MCF 10A (cell line): ENCODE data around the gene PROCR. TPM values are rescaled to one million over a fixed set of nuclear protein-coding genes. Genes with fewer than 3 reads are reported as not detected.
"Not testable (repeated sequence)": the region's sequence is repeated elsewhere in the genome, so short reads cannot be mapped to it uniquely, and the experiment has no call there.

Source experiments
- BruUV-seq: library from RNA; stranded (reverse); fragments of 400-500 nt; replicated peaks from 2 replicates; lab custom pipeline; 2021; lab: Mats Ljungman, UMichigan
- CTCF ChIA-PET: fragments of 300-600 bp; sonication (Branson Sonifier 250); formaldehyde crosslinking; extraction: SDS; loops from one replicate; lab custom pipeline; 2021; ENCODE audit warnings: antibody characterized with exemption, inconsistent platforms; lab: Yijun Ruan, JAX
- POLR2A ChIA-PET: fragments of 300-600, 350-650 bp; sonication (Branson Sonifier 250); formaldehyde crosslinking; extraction: SDS; loops from one replicate; lab custom pipeline; 2020; ENCODE audit warnings: antibody characterized with exemption, inconsistent platforms; lab: Yijun Ruan, JAX
- DNase-seq: peaks from one replicate; pipeline ENCODE4 v3.0.0-alpha.2; 2018; ENCODE audit not compliant: unreplicated experiment
- H3K27ac Mint-ChIP-seq: one replicate; pipeline ENCODE4 v1.8.0; 2022; ENCODE audit warnings: mild to moderate bottlenecking, low read depth, mixed read lengths; ENCODE audit not compliant: unreplicated experiment
- H3K27me3 Mint-ChIP-seq: one replicate; pipeline ENCODE4 v1.8.0; 2022; ENCODE audit warnings: mixed read lengths; ENCODE audit not compliant: insufficient read depth, unreplicated experiment
- H3K36me3 Mint-ChIP-seq: one replicate; pipeline ENCODE4 v1.8.0; 2022; ENCODE audit warnings: mild to moderate bottlenecking, moderate library complexity, mixed read lengths; ENCODE audit not compliant: insufficient read depth, unreplicated experiment
- H3K4me1 Mint-ChIP-seq: one replicate; pipeline ENCODE4 v1.8.0; 2022; ENCODE audit warnings: mixed read lengths; ENCODE audit not compliant: insufficient read depth, unreplicated experiment
- H3K4me3 Mint-ChIP-seq: one replicate; pipeline ENCODE4 v1.8.0; 2022; ENCODE audit warnings: mild to moderate bottlenecking, moderate library complexity, mixed read lengths; ENCODE audit not compliant: unreplicated experiment
- H3K9me3 Mint-ChIP-seq: one replicate; pipeline ENCODE4 v1.8.0; 2022; ENCODE audit warnings: mixed read lengths; ENCODE audit not compliant: unreplicated experiment
- intact Hi-C: fragments of 100-400 bp; cut with micrococcal nuclease; formaldehyde crosslinking; loops from 2 replicates; pipeline ENCODE4 v1.14.1; 2022
- total RNA-seq: library from RNA; stranded (reverse); gene quantifications from 2 replicates; pipeline ENCODE4 v1.2.3, GENCODE V29; 2022
- TF ChIP-seq, protein P1 (sequence below): fragments of 200-600 bp; IDR thresholded peaks from one replicate; pipeline ENCODE4 v1.8.0; 2022; ENCODE audit warnings: antibody characterized with exemption, mild to moderate bottlenecking; ENCODE audit not compliant: unreplicated experiment

Gene PROCR
- total RNA-seq, 1 experiment from 2014 or later: 34.6 TPM

DNA sequence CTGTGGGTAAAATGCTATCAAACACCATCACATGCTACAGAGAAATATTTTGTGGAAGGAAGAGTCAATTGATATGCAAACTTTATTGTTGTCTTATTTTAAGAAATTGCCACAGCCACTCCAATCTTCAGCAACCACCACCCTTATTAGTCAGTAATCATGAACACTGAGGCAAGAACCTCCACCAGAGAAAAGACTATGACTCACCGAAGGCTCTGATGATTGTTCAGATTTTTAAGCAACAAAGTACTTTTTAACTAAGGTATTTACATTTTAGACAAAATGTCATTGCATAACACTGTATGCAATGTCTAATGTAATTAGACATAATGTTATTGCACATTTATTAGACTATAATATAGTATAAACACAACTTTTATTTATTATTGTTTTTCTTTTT, 28.4 kb downstream of the PROCR start:
- ChIA-PET CTCF (interaction anchor here (1.0 kb wide), 1 partner anchor 325 kb away, joined by 3 read pairs; no protein-coding TSS in a partner anchor), POLR2A (interaction anchor here (0.6 to 4.9 kb wide), 3 partner anchors 21 to 53 kb away, joined by 3 to 18 read pairs (median 3); partner anchors contain the start of gene EDEM2)
- TF ChIP-seq, protein P1, sequence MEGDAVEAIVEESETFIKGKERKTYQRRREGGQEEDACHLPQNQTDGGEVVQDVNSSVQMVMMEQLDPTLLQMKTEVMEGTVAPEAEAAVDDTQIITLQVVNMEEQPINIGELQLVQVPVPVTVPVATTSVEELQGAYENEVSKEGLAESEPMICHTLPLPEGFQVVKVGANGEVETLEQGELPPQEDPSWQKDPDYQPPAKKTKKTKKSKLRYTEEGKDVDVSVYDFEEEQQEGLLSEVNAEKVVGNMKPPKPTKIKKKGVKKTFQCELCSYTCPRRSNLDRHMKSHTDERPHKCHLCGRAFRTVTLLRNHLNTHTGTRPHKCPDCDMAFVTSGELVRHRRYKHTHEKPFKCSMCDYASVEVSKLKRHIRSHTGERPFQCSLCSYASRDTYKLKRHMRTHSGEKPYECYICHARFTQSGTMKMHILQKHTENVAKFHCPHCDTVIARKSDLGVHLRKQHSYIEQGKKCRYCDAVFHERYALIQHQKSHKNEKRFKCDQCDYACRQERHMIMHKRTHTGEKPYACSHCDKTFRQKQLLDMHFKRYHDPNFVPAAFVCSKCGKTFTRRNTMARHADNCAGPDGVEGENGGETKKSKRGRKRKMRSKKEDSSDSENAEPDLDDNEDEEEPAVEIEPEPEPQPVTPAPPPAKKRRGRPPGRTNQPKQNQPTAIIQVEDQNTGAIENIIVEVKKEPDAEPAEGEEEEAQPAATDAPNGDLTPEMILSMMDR: no peak
- peaks cover 9% of the 10 kb centered on the region for H3K4me1 Mint-ChIP-seq
- BruUV-seq: no TSS peak
- intact Hi-C loops: loop anchor here (2.0 kb wide), 1 partner anchor 323 kb away; the partner anchor contains the start of gene ACSS2
- no peak overlapping the region for H3K4me3 Mint-ChIP-seq
- no peaks in the 10 kb centered on the region for H3K9me3 Mint-ChIP-seq
- H3K27ac Mint-ChIP-seq: peak overlapping the region; percentile 4
- no peaks in the 10 kb centered on the region for H3K27me3 Mint-ChIP-seq
- DNase-seq: peak; percentile 80
- no peaks in the 10 kb centered on the region for H3K36me3 Mint-ChIP-seq

- intact Hi-C loops: loop anchor here (2.0 kb wide), 1 partner anchor 325 kb away; the partner anchor contains the start of gene ACSS2
- not testable (repeated sequence) for H3K36me3 Mint-ChIP-seq, H3K27me3 Mint-ChIP-seq, BruUV-seq, DNase-seq, H3K27ac Mint-ChIP-seq, H3K4me1 Mint-ChIP-seq, H3K4me3 Mint-ChIP-seq, H3K9me3 Mint-ChIP-seq
- CTCF ChIA-PET: interaction anchor here (1.0 kb wide), 2 partner anchors 97 to 326 kb away, joined by 3 to 5 read pairs; no protein-coding TSS in a partner anchor
- POLR2A ChIA-PET: interaction anchor here (4.9 kb wide), 1 partner anchor 55 kb away, joined by 18 read pairs; the partner anchor contains the start of gene EDEM2
Measured at GRCh38 chr20:35201467-35201866, 29.6 kb downstream of the PROCR start.

GRCh38 chr20:35206802-35207201, 34.9 kb downstream of the PROCR start:
- no peaks in the 10 kb centered on the region for H3K9me3 Mint-ChIP-seq
- H3K4me1 Mint-ChIP-seq: no peaks in the 10 kb centered on the region
- TF ChIP-seq, protein P1: no peak
- no peak overlapping the region for H3K27ac Mint-ChIP-seq
- ChIA-PET CTCF (interaction anchor here (0.6 to 4.7 kb wide), 5 partner anchors 16 to 112 kb away, joined by 3 to 182 read pairs (median 4); partner anchors contain the start of gene EDEM2), POLR2A (interaction anchor here (0.8 to 4.5 kb wide), 3 partner anchors 28 to 110 kb away, joined by 3 to 66 read pairs (median 4); partner anchors contain the start of gene EDEM2)
- BruUV-seq: no TSS peak
- no peaks in the 10 kb centered on the region for H3K27me3 Mint-ChIP-seq
- no peaks in the 10 kb centered on the region for H3K36me3 Mint-ChIP-seq
- DNase-seq: no peak
- no peak overlapping the region for H3K4me3 Mint-ChIP-seq
- intact Hi-C loops: no loop called here

- Mint-ChIP-seq H3K9me3 (no peaks in the 10 kb centered on the region), H3K4me1 (no peaks in the 10 kb centered on the region), H3K36me3 (no peaks in the 10 kb centered on the region), H3K27ac (no peak overlapping the region), H3K27me3 (no peaks in the 10 kb centered on the region), H3K4me3 (no peak overlapping the region)
- peak; percentile 84 for DNase-seq
- TF ChIP-seq, protein P1: peak; percentile 86
- intact Hi-C loops: loop anchor here (1.0 to 2.0 kb wide), 4 partner anchors 61 to 231 kb away; partner anchors contain the start of gene GDF5
- no TSS peak for BruUV-seq
- ChIA-PET POLR2A (interaction anchor here (0.6 to 4.5 kb wide), 4 partner anchors 58 to 174 kb away, joined by 3 to 66 read pairs (median 3); partner anchors contain the start of genes EDEM2 and MMP24OS), CTCF (interaction anchor here (0.6 to 4.7 kb wide), 42 partner anchors 9 to 1557 kb away, joined by 3 to 182 read pairs (median 4); partner anchors contain the start of genes EDEM2 and MMP24)
Measured at GRCh38 chr20:35207950-35208611, 36.2 kb downstream of the PROCR start.
